KMS-11 (cell line): ENCODE data around the gene RPUSD2.

Experiments used
- H2AFZ ChIP-seq: fragments of 200-600 bp; sonication (generic); 2 replicates; pipeline ENCODE4 v1.6.1; 2016; ENCODE audit warnings: antibody characterized with exemption, mixed run types, low read depth
- H3K27ac ChIP-seq: fragments of 200-600 bp; sonication (generic); 2 replicates; pipeline ENCODE4 v1.6.1; 2016; ENCODE audit warnings: mild to moderate bottlenecking, mixed run types
- H3K27me3 ChIP-seq: fragments of 200-600 bp; sonication (generic); 2 replicates; pipeline ENCODE4 v1.6.1; 2017; ENCODE audit warnings: mild to moderate bottlenecking, low read depth, mixed run types, moderate library complexity; ENCODE audit not compliant: insufficient read depth
- H3K36me3 ChIP-seq: fragments of 200-600 bp; sonication (generic); 2 replicates; pipeline ENCODE4 v1.6.1; 2017; ENCODE audit warnings: mild to moderate bottlenecking, mixed run types; ENCODE audit not compliant: insufficient read depth
- H3K4me1 ChIP-seq: fragments of 200-600 bp; sonication (generic); 2 replicates; pipeline ENCODE4 v1.6.1; 2016; ENCODE audit warnings: mild to moderate bottlenecking, low read depth, mixed run types; ENCODE audit not compliant: poor library complexity, severe bottlenecking
- H3K4me2 ChIP-seq: fragments of 200-600 bp; sonication (generic); 2 replicates; pipeline ENCODE4 v1.7.0; 2016; ENCODE audit warnings: mild to moderate bottlenecking, mixed run types
- H3K4me3 ChIP-seq: fragments of 200-600 bp; sonication (generic); IDR thresholded peaks from 2 replicates; pipeline ENCODE4 v1.6.1; 2017; ENCODE audit warnings: low read depth, low read length, mixed read lengths; ENCODE audit not compliant: insufficient read depth
- H3K79me2 ChIP-seq: fragments of 200-600 bp; sonication (generic); 2 replicates; pipeline ENCODE4 v1.6.1; 2016; ENCODE audit warnings: low read depth, mixed run types; ENCODE audit not compliant: insufficient read depth
- H3K9ac ChIP-seq: fragments of 200-600 bp; sonication (generic); 2 replicates; pipeline ENCODE4 v1.6.1; 2016; ENCODE audit warnings: mild to moderate bottlenecking, mixed run types
- H4K20me1 ChIP-seq: fragments of 200-600 bp; sonication (generic); 2 replicates; pipeline ENCODE4 v1.6.1; 2016; ENCODE audit warnings: mild to moderate bottlenecking, mixed run types; ENCODE audit not compliant: insufficient read depth
- CTCF ChIP-seq: fragments of 200-600 bp; sonication (generic); conservative IDR thresholded peaks from 2 replicates; pipeline ENCODE4 v1.6.1; 2017; ENCODE audit warnings: low read depth, mild to moderate bottlenecking, antibody characterized with exemption, low read length, moderate library complexity, mixed read lengths

RPUSD2 gene

GRCh38 chr15:40533763-40534364 lies 35.2 kb upstream of the RPUSD2 start:
- H2AFZ ChIP-seq = no peak overlapping the region
- H3K4me2 ChIP-seq = no peak overlapping the region
- H3K79me2 ChIP-seq = no peaks in the 10 kb centered on the region
- H3K27me3 ChIP-seq = no peaks in the 10 kb centered on the region
- H3K4me3 ChIP-seq = no peak overlapping the region
- H4K20me1 ChIP-seq = no peaks in the 10 kb centered on the region
- H3K4me1 ChIP-seq = no peaks in the 10 kb centered on the region
- TF ChIP-seq CTCF = no peak
- no peaks in the 10 kb centered on the region for H3K36me3 ChIP-seq
- H3K27ac ChIP-seq = no peak overlapping the region
- H3K9ac ChIP-seq = no peak overlapping the region

GRCh38 chr15:40534371-40534770 lies 34.7 kb upstream of the RPUSD2 start:
- Histone ChIP-seq H2AFZ (no peak overlapping the region), H3K27me3 (no peaks in the 10 kb centered on the region), H3K9ac (no peak overlapping the region), H3K27ac (no peak overlapping the region), H3K4me2 (no peak overlapping the region), H3K79me2 (no peaks in the 10 kb centered on the region), H4K20me1 (no peaks in the 10 kb centered on the region), H3K36me3 (no peaks in the 10 kb centered on the region), H3K4me3 (no peak overlapping the region), H3K4me1 (no peaks in the 10 kb centered on the region)
- TF ChIP-seq CTCF = no peak

- no peaks in the 10 kb centered on the region for H3K4me1 ChIP-seq
- no peak overlapping the region for H3K4me3 ChIP-seq
- no peaks in the 10 kb centered on the region for H3K79me2 ChIP-seq
- H3K27ac ChIP-seq = no peak overlapping the region
- H2AFZ ChIP-seq = no peak overlapping the region
- H3K27me3 ChIP-seq = no peaks in the 10 kb centered on the region
- no peak overlapping the region for H3K9ac ChIP-seq
- H3K36me3 ChIP-seq = no peaks in the 10 kb centered on the region
- TF ChIP-seq CTCF = no peak
- H4K20me1 ChIP-seq = no peaks in the 10 kb centered on the region
- H3K4me2 ChIP-seq = no peak overlapping the region
Measured at GRCh38 chr15:40536501-40536900, 32.6 kb upstream of the RPUSD2 start.

GRCh38 chr15:40538976-40539375 lies 30.1 kb upstream of the RPUSD2 start:
- no peak overlapping the region for H3K27ac ChIP-seq
- H3K36me3 ChIP-seq = no peaks in the 10 kb centered on the region
- no peak for TF ChIP-seq CTCF
- no peak overlapping the region for H3K4me3 ChIP-seq
- H3K4me1 ChIP-seq = peaks cover 24% of the 10 kb centered on the region
- no peak overlapping the region for H3K9ac ChIP-seq
- H3K27me3 ChIP-seq = no peaks in the 10 kb centered on the region
- H2AFZ ChIP-seq = no peak overlapping the region
- H3K4me2 ChIP-seq = no peak overlapping the region
- H3K79me2 ChIP-seq = no peaks in the 10 kb centered on the region
- H4K20me1 ChIP-seq = no peaks in the 10 kb centered on the region
